H9 (cell line): ENCODE results near the gene CDYL. TPM values are rescaled to one million over a fixed set of nuclear protein-coding genes. Genes with fewer than 3 reads are reported as not detected.

Experiments
- DNase-seq: peaks from one replicate; pipeline ENCODE4 v3.0.0-alpha.2; 2017
- H2AFZ ChIP-seq: one replicate; pipeline ENCODE4 v1.6.1; 2013; ENCODE audit warnings: mild to moderate bottlenecking, low read length, control low read depth, moderate library complexity
- H2AK5ac ChIP-seq: 2 replicates; pipeline ENCODE4 v1.6.1; 2013; ENCODE audit warnings: low read length, control low read depth, mixed read lengths; ENCODE audit not compliant: insufficient read length
- H2BK120ac ChIP-seq: one replicate; pipeline ENCODE4 v1.6.1; 2013; ENCODE audit warnings: low read depth, mild to moderate bottlenecking, low read length, control low read depth, inconsistent platforms; ENCODE audit not compliant: poor library complexity, severe bottlenecking
- H2BK12ac ChIP-seq: 2 replicates; pipeline ENCODE4 v1.6.1; 2013; ENCODE audit warnings: low read length, control low read depth, mixed read lengths, low read depth; ENCODE audit not compliant: insufficient read length
- H2BK15ac ChIP-seq: 2 replicates; pipeline ENCODE4 v1.6.1; 2013; ENCODE audit warnings: low read depth, low read length, control low read depth
- H2BK20ac ChIP-seq: one replicate; pipeline ENCODE4 v1.6.1; 2013; ENCODE audit warnings: low read depth, mild to moderate bottlenecking, low read length, control low read depth, inconsistent platforms; ENCODE audit not compliant: poor library complexity, severe bottlenecking
- H2BK5ac ChIP-seq: 2 replicates; pipeline ENCODE4 v1.6.1; 2013; ENCODE audit warnings: low read length, control low read depth, mixed read lengths; ENCODE audit not compliant: insufficient read length
- H3K14ac ChIP-seq: 2 replicates; pipeline ENCODE4 v1.6.1; 2013; ENCODE audit warnings: low read length, control low read depth; ENCODE audit not compliant: insufficient read depth
- H3K18ac ChIP-seq: 2 replicates; pipeline ENCODE4 v1.6.1; 2013; ENCODE audit warnings: low read depth, mild to moderate bottlenecking, mixed read lengths, low read length, control low read depth; ENCODE audit not compliant: insufficient read length
- H3K23ac ChIP-seq: 2 replicates; pipeline ENCODE4 v1.6.1; 2013; ENCODE audit warnings: low read length, control low read depth, mixed read lengths, low read depth; ENCODE audit not compliant: insufficient read length
- H3K23me2 ChIP-seq: 2 replicates; pipeline ENCODE4 v1.6.1; 2013; ENCODE audit warnings: low read depth, mild to moderate bottlenecking, mixed read lengths, low read length, control low read depth; ENCODE audit not compliant: insufficient read length, poor library complexity, severe bottlenecking
- H3K27ac ChIP-seq: 2 replicates; pipeline ENCODE4 v1.5.1; 2013; ENCODE audit warnings: low read length, control low read depth, mixed read lengths, low read depth; ENCODE audit not compliant: insufficient read length
- H3K27me3 ChIP-seq: 2 replicates; pipeline ENCODE4 v1.6.1; 2013; ENCODE audit warnings: low read length, control low read depth, inconsistent platforms; ENCODE audit not compliant: insufficient read depth
- H3K4ac ChIP-seq: 2 replicates; pipeline ENCODE4 v1.6.1; 2013; ENCODE audit warnings: low read depth, mild to moderate bottlenecking, control low read depth, inconsistent platforms, low read length, moderate library complexity
- H3K4me1 ChIP-seq: 2 replicates; pipeline ENCODE4 v1.6.1; 2013; ENCODE audit warnings: low read length, control low read depth, inconsistent platforms; ENCODE audit not compliant: insufficient read depth
- H3K4me2 ChIP-seq: 2 replicates; pipeline ENCODE4 v1.6.1; 2013; ENCODE audit warnings: low read length, control low read depth, mixed read lengths; ENCODE audit not compliant: insufficient read length, insufficient read depth
- H3K56ac ChIP-seq: 2 replicates; pipeline ENCODE4 v1.6.1; 2013; ENCODE audit warnings: low read depth, mild to moderate bottlenecking, mixed read lengths, low read length, control low read depth; ENCODE audit not compliant: insufficient read length
- H3K79me1 ChIP-seq: 2 replicates; pipeline ENCODE4 v1.6.1; 2013; ENCODE audit warnings: low read depth, mild to moderate bottlenecking, moderate library complexity, low read length, control low read depth, inconsistent platforms; ENCODE audit not compliant: insufficient read depth, poor library complexity, severe bottlenecking
- H3K79me2 ChIP-seq: 2 replicates; pipeline ENCODE4 v1.6.1; 2013; ENCODE audit warnings: low read length, control low read depth, inconsistent platforms; ENCODE audit not compliant: insufficient read depth
- H3K9ac ChIP-seq: 2 replicates; pipeline ENCODE4 v1.6.1; 2013; ENCODE audit warnings: low read length, control low read depth, mixed read lengths; ENCODE audit not compliant: insufficient read length; ENCODE audit errors: extremely low read depth
- H3K9me3 ChIP-seq: one replicate; pipeline ENCODE4 v1.6.1; 2013; ENCODE audit warnings: low read depth, low read length, inconsistent platforms; ENCODE audit not compliant: control insufficient read depth
- H3T11ph ChIP-seq: one replicate; pipeline ENCODE4 v1.6.1; 2013; ENCODE audit warnings: mild to moderate bottlenecking, low read length, control low read depth, inconsistent platforms
- H4K20me1 ChIP-seq: one replicate; pipeline ENCODE4 v1.6.1; 2013; ENCODE audit not compliant: control insufficient read depth, insufficient read length, insufficient read depth
- H4K5ac ChIP-seq: 2 replicates; pipeline ENCODE4 v1.6.1; 2013; ENCODE audit warnings: low read depth, mild to moderate bottlenecking, mixed read lengths, low read length, control low read depth; ENCODE audit not compliant: insufficient read length
- H4K8ac ChIP-seq: replicated peaks from 2 replicates; pipeline ENCODE4 v1.6.1; 2013; ENCODE audit warnings: low read length, control low read depth, mixed read lengths, low read depth; ENCODE audit not compliant: insufficient read length
- H4K91ac ChIP-seq: 2 replicates; pipeline ENCODE4 v1.6.1; 2013; ENCODE audit warnings: low read depth, mild to moderate bottlenecking, moderate library complexity, mixed read lengths, low read length, control low read depth; ENCODE audit not compliant: insufficient read length
- H3K27ac Mint-ChIP-seq, 3 experiments: 2 replicates in 2 of 3; 3 replicates in 1 of 3; pipeline ENCODE4 v1.8.0; 2020 to 2021; ENCODE audit warnings: mixed read lengths in 3 of 3, mild to moderate bottlenecking in 1 of 3, moderate library complexity in 1 of 3
- H3K27me3 Mint-ChIP-seq: 2 replicates; pipeline ENCODE4 v1.8.0; 2021; ENCODE audit warnings: low read depth, mild to moderate bottlenecking, moderate library complexity, mixed read lengths
- H3K36me3 Mint-ChIP-seq, 3 experiments: 2 replicates in 2 of 3; 3 replicates in 1 of 3; pipeline ENCODE4 v1.8.0; 2020 to 2021; ENCODE audit warnings: low read depth in 3 of 3, mixed read lengths in 3 of 3; ENCODE audit not compliant: insufficient read depth in 1 of 3
- H3K4me1 Mint-ChIP-seq, 2 experiments: 2 replicates each; pipeline ENCODE4 v1.8.0; 2020; ENCODE audit warnings: mixed read lengths in 2 of 2
- H3K4me3 Mint-ChIP-seq, 2 experiments: 2 replicates in 1 of 2; 3 replicates in 1 of 2; pipeline ENCODE4 v1.8.0; 2020 to 2021; ENCODE audit warnings: mild to moderate bottlenecking in 2 of 2, mixed read lengths in 2 of 2, moderate library complexity in 1 of 2
- H3K9me3 Mint-ChIP-seq, 2 experiments: 2 replicates in 1 of 2; 3 replicates in 1 of 2; pipeline ENCODE4 v1.8.0; 2020; ENCODE audit warnings: mild to moderate bottlenecking in 2 of 2, mixed read lengths in 2 of 2, moderate library complexity in 1 of 2
- WGBS: extraction: QIAGEN DNeasy Blood & Tissue Kit; methylation state at CpG from one replicate; pipeline ENCODE4 v1.1.7; 2013; ENCODE audit warnings: missing lambda C conversion rate, low lambda C conversion rate, mixed read lengths; ENCODE audit not compliant: insufficient read length; ENCODE audit errors: extremely low coverage; 5-methylcytosine and 5-hydroxymethylcytosine counted together
- total RNA-seq: library from RNA; stranded (reverse); gene quantifications from 2 replicates; pipeline ENCODE4 v1.2.1, GENCODE V29; 2021
- TF ChIP-seq, protein P1 (sequence below): fragments of 200-600 bp; sonication (generic); conservative IDR thresholded peaks from 3 replicates; pipeline ENCODE4 v1.8.0; 2021; ENCODE audit warnings: antibody characterized with exemption, mild to moderate bottlenecking

The CDYL gene
- total RNA-seq, 1 experiment from 2014 or later, result 95.0 TPM

DNA sequence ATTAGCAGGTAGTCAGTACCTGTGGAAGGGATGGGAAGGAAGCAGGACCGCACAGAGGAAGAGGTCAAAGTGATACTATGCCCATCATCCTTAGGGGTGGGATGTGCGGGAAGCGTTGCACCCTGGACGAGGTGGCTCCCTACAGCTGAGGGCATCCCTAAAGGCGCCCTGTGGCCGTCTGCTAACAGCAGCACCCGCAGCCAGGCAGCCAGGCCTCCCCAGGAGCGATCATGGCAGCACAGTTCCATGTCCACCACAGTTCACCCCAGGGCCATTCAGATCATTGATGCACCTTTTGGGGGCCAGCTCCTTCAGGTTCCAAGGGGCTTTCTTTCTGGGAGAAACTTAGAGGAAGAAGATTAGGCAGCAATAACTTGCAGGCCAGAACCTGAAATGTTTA lies 168.1 kb downstream of the CDYL start:
- peaks cover 6% of the 10 kb centered on the region; the same call in 1 of the 2 replicates for H3K4me1 ChIP-seq
- no peak overlapping the region for H2BK5ac ChIP-seq
- no peak overlapping the region for H3K4me2 ChIP-seq
- no peak overlapping the region for H2BK15ac ChIP-seq
- TF ChIP-seq, protein P1, sequence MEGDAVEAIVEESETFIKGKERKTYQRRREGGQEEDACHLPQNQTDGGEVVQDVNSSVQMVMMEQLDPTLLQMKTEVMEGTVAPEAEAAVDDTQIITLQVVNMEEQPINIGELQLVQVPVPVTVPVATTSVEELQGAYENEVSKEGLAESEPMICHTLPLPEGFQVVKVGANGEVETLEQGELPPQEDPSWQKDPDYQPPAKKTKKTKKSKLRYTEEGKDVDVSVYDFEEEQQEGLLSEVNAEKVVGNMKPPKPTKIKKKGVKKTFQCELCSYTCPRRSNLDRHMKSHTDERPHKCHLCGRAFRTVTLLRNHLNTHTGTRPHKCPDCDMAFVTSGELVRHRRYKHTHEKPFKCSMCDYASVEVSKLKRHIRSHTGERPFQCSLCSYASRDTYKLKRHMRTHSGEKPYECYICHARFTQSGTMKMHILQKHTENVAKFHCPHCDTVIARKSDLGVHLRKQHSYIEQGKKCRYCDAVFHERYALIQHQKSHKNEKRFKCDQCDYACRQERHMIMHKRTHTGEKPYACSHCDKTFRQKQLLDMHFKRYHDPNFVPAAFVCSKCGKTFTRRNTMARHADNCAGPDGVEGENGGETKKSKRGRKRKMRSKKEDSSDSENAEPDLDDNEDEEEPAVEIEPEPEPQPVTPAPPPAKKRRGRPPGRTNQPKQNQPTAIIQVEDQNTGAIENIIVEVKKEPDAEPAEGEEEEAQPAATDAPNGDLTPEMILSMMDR, result no peak
- no peak overlapping the region for H2BK12ac ChIP-seq
- Mint-ChIP-seq H3K4me1 (peaks cover 52 to 55% of the 10 kb centered on the region in 2 experiments), H3K9me3 (no peaks in the 10 kb centered on the region), H3K27ac (peak overlapping the region in 1 of 3 experiments; percentile 14; a peak in 3 of 7 replicates), H3K36me3 (peaks cover 33 to 54% (median 52%) of the 10 kb centered on the region in 3 experiments), H3K27me3 (no peaks in the 10 kb centered on the region; the same call in 1 of the 2 replicates), H3K4me3 (no peak overlapping the region)
- H3K4ac ChIP-seq, result no peak overlapping the region
- H3K27ac ChIP-seq, result no peak overlapping the region
- DNase-seq, result no peak
- no peak overlapping the region for H4K5ac ChIP-seq
- no peak overlapping the region for H4K91ac ChIP-seq
- no CpG with 5 or more reads among the region's 8 CpGs for WGBS
- H4K20me1 ChIP-seq, result no peaks in the 10 kb centered on the region
- no peak overlapping the region for H4K8ac ChIP-seq
- H3T11ph ChIP-seq, result no peak overlapping the region
- H3K14ac ChIP-seq, result no peak overlapping the region
- no peak overlapping the region for H3K18ac ChIP-seq
- no peak overlapping the region for H2AFZ ChIP-seq
- no peak overlapping the region for H2AK5ac ChIP-seq
- H3K9me3 ChIP-seq, result no peaks in the 10 kb centered on the region
- no peaks in the 10 kb centered on the region; the same call in 1 of the 2 replicates for H3K79me2 ChIP-seq
- H3K23me2 ChIP-seq, result no peaks in the 10 kb centered on the region
- H3K56ac ChIP-seq, result no peak overlapping the region
- no peaks in the 10 kb centered on the region for H3K27me3 ChIP-seq
- no peak overlapping the region for H2BK20ac ChIP-seq
- no peak overlapping the region for H2BK120ac ChIP-seq
- H3K79me1 ChIP-seq, result peaks cover 4% of the 10 kb centered on the region
- H3K23ac ChIP-seq, result no peak overlapping the region
- H3K9ac ChIP-seq, result no peak overlapping the region
